ENCODE results near the gene GPR158. TPM values are rescaled to one million over a fixed set of nuclear protein-coding genes. Genes with fewer than 3 reads are reported as not detected.
"Not testable (repeated sequence)": the region's sequence is repeated elsewhere in the genome, so short reads cannot be mapped to it uniquely, and the experiment has no call there.

The GPR158 gene
- total and polyA plus RNA-seq, 2 experiments from 2014 or later, result 0.02 to 0.47 TPM

- no peak for DNase-seq (ENCODE audit: low spot score)
- no peaks in the 10 kb centered on the region for H3K4me1 ChIP-seq (ENCODE audit: insufficient read depth)
- H3K9me2 ChIP-seq (replicated peaks; ENCODE audit: insufficient read depth), result no peaks in the 10 kb centered on the region
- 70% methylated on average over 3 of the region's 3 CpGs for WGBS (ENCODE audit: low lambda C conversion rate, missing lambda C conversion rate)
- H3K4me3 ChIP-seq, result no peak overlapping the region
- H4K20me1 ChIP-seq (ENCODE audit: insufficient read depth, poor library complexity, severe bottlenecking), result no peaks in the 10 kb centered on the region
- TF ChIP-seq CTCF (IDR thresholded peaks at IDR 0.05; ENCODE audit: poor library complexity) (no peak), EZH2phosphoT487 (IDR thresholded peaks at IDR 0.05; ENCODE audit: low read depth, severe bottlenecking, unreplicated experiment) (no peak), EZH2 (IDR thresholded peaks at IDR 0.05; ENCODE audit: borderline replicate concordance) (no peak)
- no peak overlapping the region for H3K27ac ChIP-seq
- no peak overlapping the region for H3K4me2 ChIP-seq
- H3K27me3 ChIP-seq, result no peaks in the 10 kb centered on the region
- no peak overlapping the region for H2AFZ ChIP-seq
- no peaks in the 10 kb centered on the region for H3K9me3 ChIP-seq (ENCODE audit: low read depth)
- H3K36me3 ChIP-seq (replicated peaks; ENCODE audit: insufficient read depth, low read depth), result no peaks in the 10 kb centered on the region
- H3K79me2 ChIP-seq, result no peaks in the 10 kb centered on the region
These were observed 133.5 kb downstream of the GPR158 start for GRCh38 chr10:25308278-25308677.

- not testable (repeated sequence) for H3K4me2 ChIP-seq; H4K20me1 ChIP-seq (ENCODE audit: insufficient read depth, poor library complexity, severe bottlenecking); H2AFZ ChIP-seq; H3K79me2 ChIP-seq; H3K9me3 ChIP-seq (ENCODE audit: low read depth); H3K27me3 ChIP-seq; H3K27ac ChIP-seq; H3K4me3 ChIP-seq; DNase-seq (ENCODE audit: low spot score); H3K9me2 ChIP-seq (replicated peaks; ENCODE audit: insufficient read depth); H3K4me1 ChIP-seq (ENCODE audit: insufficient read depth); H3K36me3 ChIP-seq (replicated peaks; ENCODE audit: insufficient read depth, low read depth)
- WGBS (ENCODE audit: low lambda C conversion rate, missing lambda C conversion rate), result 75% methylated on average over 9 of the region's 9 CpGs
These were observed 142.9 kb downstream of the GPR158 start for GRCh38 chr10:25317596-25318211.

- no peak for DNase-seq (ENCODE audit: low spot score)
- Histone ChIP-seq H3K4me1 (ENCODE audit: insufficient read depth) (no peaks in the 10 kb centered on the region), H3K4me3 (no peak overlapping the region), H3K27me3 (no peaks in the 10 kb centered on the region), H3K79me2 (no peaks in the 10 kb centered on the region), H3K27ac (no peak overlapping the region), H3K4me2 (no peak overlapping the region), H2AFZ (no peak overlapping the region), H3K36me3 (replicated peaks; ENCODE audit: insufficient read depth, low read depth) (no peaks in the 10 kb centered on the region), H3K9me2 (replicated peaks; ENCODE audit: insufficient read depth) (no peaks in the 10 kb centered on the region), H3K9me3 (ENCODE audit: low read depth) (no peaks in the 10 kb centered on the region), H4K20me1 (ENCODE audit: insufficient read depth, poor library complexity, severe bottlenecking) (no peaks in the 10 kb centered on the region)
- WGBS (ENCODE audit: low lambda C conversion rate, missing lambda C conversion rate), result 62% methylated on average over 3 of the region's 3 CpGs
- no peak for TF ChIP-seq EZH2 (IDR thresholded peaks at IDR 0.05; ENCODE audit: borderline replicate concordance)
- no peak for TF ChIP-seq EZH2phosphoT487 (IDR thresholded peaks at IDR 0.05; ENCODE audit: low read depth, severe bottlenecking, unreplicated experiment)
- TF ChIP-seq CTCF (IDR thresholded peaks at IDR 0.05; ENCODE audit: poor library complexity), result no peak
These were observed 152.5 kb downstream of the GPR158 start for GRCh38 chr10:25327273-25327672.

GRCh38 chr10:25328361-25328760 lies 153.6 kb downstream of the GPR158 start:
- no peak overlapping the region for H3K4me2 ChIP-seq
- H3K27ac ChIP-seq, result no peak overlapping the region
- H2AFZ ChIP-seq, result no peak overlapping the region
- no peaks in the 10 kb centered on the region for H3K9me3 ChIP-seq (ENCODE audit: low read depth)
- no peaks in the 10 kb centered on the region for H3K36me3 ChIP-seq (replicated peaks; ENCODE audit: insufficient read depth, low read depth)
- no peaks in the 10 kb centered on the region for H3K4me1 ChIP-seq (ENCODE audit: insufficient read depth)
- no peak overlapping the region for H3K4me3 ChIP-seq
- TF ChIP-seq EZH2phosphoT487 (IDR thresholded peaks at IDR 0.05; ENCODE audit: low read depth, severe bottlenecking, unreplicated experiment) (no peak), CTCF (IDR thresholded peaks at IDR 0.05; ENCODE audit: poor library complexity) (no peak), EZH2 (IDR thresholded peaks at IDR 0.05; ENCODE audit: borderline replicate concordance) (no peak)
- no peaks in the 10 kb centered on the region for H3K79me2 ChIP-seq
- no peak for DNase-seq (ENCODE audit: low spot score)
- H3K27me3 ChIP-seq, result no peaks in the 10 kb centered on the region
- no peaks in the 10 kb centered on the region for H4K20me1 ChIP-seq (ENCODE audit: insufficient read depth, poor library complexity, severe bottlenecking)
- WGBS (ENCODE audit: low lambda C conversion rate, missing lambda C conversion rate), result 90% methylated on average over 3 of the region's 3 CpGs
- no peaks in the 10 kb centered on the region for H3K9me2 ChIP-seq (replicated peaks; ENCODE audit: insufficient read depth)

- DNase-seq (ENCODE audit: low spot score); H3K4me3 ChIP-seq; H4K20me1 ChIP-seq (ENCODE audit: insufficient read depth, poor library complexity, severe bottlenecking); H3K79me2 ChIP-seq; H3K9me2 ChIP-seq (replicated peaks; ENCODE audit: insufficient read depth); H3K27ac ChIP-seq; H3K4me1 ChIP-seq (ENCODE audit: insufficient read depth); H3K27me3 ChIP-seq; H3K4me2 ChIP-seq; H3K9me3 ChIP-seq (ENCODE audit: low read depth); H2AFZ ChIP-seq; H3K36me3 ChIP-seq (replicated peaks; ENCODE audit: insufficient read depth, low read depth): not testable (repeated sequence)
- WGBS (ENCODE audit: low lambda C conversion rate, missing lambda C conversion rate), result 88% methylated on average over 5 of the region's 5 CpGs
These were observed 154.8 kb downstream of the GPR158 start for GRCh38 chr10:25329587-25329986.

All from hepatocyte (in vitro differentiated cells).